GM10248 (cell line): ENCODE data around the gene HS1BP3.

Source experiments
- CTCF ChIA-PET: fragments of 300-600 bp; sonication (Branson Sonifier 250); formaldehyde crosslinking; extraction: SDS; loops from one replicate; lab custom pipeline; 2021; ENCODE audit warnings: antibody characterized with exemption; lab: Yijun Ruan, JAX
- POLR2A ChIA-PET: fragments of 350-650 bp; sonication (Branson Sonifier 250); formaldehyde crosslinking; extraction: SDS; loops from one replicate; lab custom pipeline; 2020; ENCODE audit warnings: antibody characterized with exemption; lab: Yijun Ruan, JAX
- DNase-seq: peaks from one replicate; pipeline ENCODE4 v3.0.0; 2012; ENCODE audit errors: extremely low spot score
- CTCF ChIP-seq: IDR thresholded peaks from 2 replicates; pipeline ENCODE4 v1.5.1; 2012; ENCODE audit warnings: mild to moderate bottlenecking, low read depth; ENCODE audit errors: extremely low read depth, missing control alignments, control extremely low read depth

The HS1BP3 gene

GRCh38 chr2:20666005-20666303 lies 15.1 kb upstream of the HS1BP3 start:
- TF ChIP-seq CTCF = no peak
- ChIA-PET POLR2A (interaction anchor here (2.5 kb wide), 1 partner anchor 219 kb away, joined by 14 read pairs; the partner anchor contains the start of gene RHOB), CTCF (interaction anchor here (0.9 to 10.0 kb wide), 8 partner anchors 10 to 298 kb away, joined by 3 to 135 read pairs (median 7); partner anchors contain the start of gene HS1BP3)
- DNase-seq = no peak

- TF ChIP-seq CTCF = no peak
- ChIA-PET POLR2A (interaction anchor here (2.5 kb wide), 1 partner anchor 218 kb away, joined by 14 read pairs; the partner anchor contains the start of gene RHOB), CTCF (interaction anchor here (0.9 to 10.0 kb wide), 9 partner anchors 10 to 298 kb away, joined by 3 to 247 read pairs (median 8); partner anchors contain the start of gene HS1BP3)
- DNase-seq = no peak
These were observed 14.5 kb upstream of the HS1BP3 start for GRCh38 chr2:20665243-20666004.

- ChIA-PET CTCF (interaction anchor here (1.8 to 10.0 kb wide), 5 partner anchors 11 to 298 kb away, joined by 6 to 247 read pairs (median 8); partner anchors contain the start of gene HS1BP3), POLR2A (no interaction called here)
- no peak for TF ChIP-seq CTCF
- DNase-seq = no peak
These were observed 13.7 kb upstream of the HS1BP3 start for GRCh38 chr2:20664431-20665242.

GRCh38 chr2:20664071-20664390 lies 13.1 kb upstream of the HS1BP3 start:
- TF ChIP-seq CTCF = no peak
- ChIA-PET POLR2A (no interaction called here), CTCF (interaction anchor here (1.0 to 10.0 kb wide), 7 partner anchors 12 to 306 kb away, joined by 3 to 247 read pairs (median 6); partner anchors contain the start of gene HS1BP3)
- DNase-seq = no peak

GRCh38 chr2:20663196-20664070 lies 12.5 kb upstream of the HS1BP3 start:
- no peak for TF ChIP-seq CTCF
- ChIA-PET POLR2A (no interaction called here), CTCF (interaction anchor here (1.0 to 10.0 kb wide), 8 partner anchors 9 to 307 kb away, joined by 3 to 247 read pairs (median 6); partner anchors contain the start of gene HS1BP3)
- no peak for DNase-seq
